Ovary (tissue), 3 donors: ENCODE data around the gene DEDD2.

Source experiments
- EP300 ChIP-seq: sonication (generic); formaldehyde crosslinking; IDR thresholded peaks from one replicate; pipeline ENCODE4 v1.6.1; 2017; ENCODE audit warnings: antibody characterized with exemption
- POLR2A ChIP-seq: fragments of 450-650 bp; IDR thresholded peaks from one replicate; pipeline ENCODE4 v1.6.1; 2017; ENCODE audit warnings: antibody characterized with exemption, mild to moderate bottlenecking, moderate library complexity
- TF ChIP-seq, protein P1 (sequence below), 3 donors: fragments of 450-650 bp in 2 of 3; fragments of 200-600 bp in 1 of 3; IDR thresholded peaks; one replicate each; pipeline versions ENCODE4 v1.5.1 to v1.8.0; 2016 to 2022; ENCODE audit warnings: antibody characterized with exemption in 3 of 3, mild to moderate bottlenecking in 1 of 3
- donor health status: DM: no; HTN: no; CAD: no.

DNA sequence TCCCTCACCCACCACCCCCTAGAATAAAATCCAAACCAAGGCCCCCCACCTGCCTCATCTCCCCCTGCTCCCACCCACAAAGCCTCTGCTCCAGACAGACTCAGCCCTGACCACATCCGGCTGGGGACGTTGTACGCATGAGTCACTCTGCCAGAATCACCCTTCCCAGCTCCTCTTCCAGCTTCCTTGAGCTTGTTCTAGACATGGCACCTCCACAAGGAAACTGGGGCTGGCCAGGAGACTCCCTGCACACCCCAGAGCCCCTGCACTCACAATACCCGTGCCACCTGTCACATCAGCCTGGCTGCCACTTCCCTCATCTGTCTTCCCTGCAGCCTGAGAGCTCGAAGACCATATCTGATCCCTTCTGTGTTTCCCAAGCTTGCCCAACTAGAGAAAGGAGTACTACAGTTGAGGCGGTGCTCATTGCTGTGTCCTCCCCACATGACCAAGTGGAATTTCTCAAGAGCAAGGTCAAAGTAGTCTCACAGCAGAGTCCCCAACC is 9.7 kb downstream of the DEDD2 start:
- no peak for TF ChIP-seq POLR2A
- TF ChIP-seq, protein P1, sequence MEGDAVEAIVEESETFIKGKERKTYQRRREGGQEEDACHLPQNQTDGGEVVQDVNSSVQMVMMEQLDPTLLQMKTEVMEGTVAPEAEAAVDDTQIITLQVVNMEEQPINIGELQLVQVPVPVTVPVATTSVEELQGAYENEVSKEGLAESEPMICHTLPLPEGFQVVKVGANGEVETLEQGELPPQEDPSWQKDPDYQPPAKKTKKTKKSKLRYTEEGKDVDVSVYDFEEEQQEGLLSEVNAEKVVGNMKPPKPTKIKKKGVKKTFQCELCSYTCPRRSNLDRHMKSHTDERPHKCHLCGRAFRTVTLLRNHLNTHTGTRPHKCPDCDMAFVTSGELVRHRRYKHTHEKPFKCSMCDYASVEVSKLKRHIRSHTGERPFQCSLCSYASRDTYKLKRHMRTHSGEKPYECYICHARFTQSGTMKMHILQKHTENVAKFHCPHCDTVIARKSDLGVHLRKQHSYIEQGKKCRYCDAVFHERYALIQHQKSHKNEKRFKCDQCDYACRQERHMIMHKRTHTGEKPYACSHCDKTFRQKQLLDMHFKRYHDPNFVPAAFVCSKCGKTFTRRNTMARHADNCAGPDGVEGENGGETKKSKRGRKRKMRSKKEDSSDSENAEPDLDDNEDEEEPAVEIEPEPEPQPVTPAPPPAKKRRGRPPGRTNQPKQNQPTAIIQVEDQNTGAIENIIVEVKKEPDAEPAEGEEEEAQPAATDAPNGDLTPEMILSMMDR (IDR thresholded peaks at IDR 0.05): no peak
- no peak for TF ChIP-seq EP300
